ENCODE results near the gene PLA2G4D.
"Not testable (repeated sequence)": the region's sequence is repeated elsewhere in the genome, so short reads cannot be mapped to it uniquely, and the experiment has no call there.

The PLA2G4D gene

DNA sequence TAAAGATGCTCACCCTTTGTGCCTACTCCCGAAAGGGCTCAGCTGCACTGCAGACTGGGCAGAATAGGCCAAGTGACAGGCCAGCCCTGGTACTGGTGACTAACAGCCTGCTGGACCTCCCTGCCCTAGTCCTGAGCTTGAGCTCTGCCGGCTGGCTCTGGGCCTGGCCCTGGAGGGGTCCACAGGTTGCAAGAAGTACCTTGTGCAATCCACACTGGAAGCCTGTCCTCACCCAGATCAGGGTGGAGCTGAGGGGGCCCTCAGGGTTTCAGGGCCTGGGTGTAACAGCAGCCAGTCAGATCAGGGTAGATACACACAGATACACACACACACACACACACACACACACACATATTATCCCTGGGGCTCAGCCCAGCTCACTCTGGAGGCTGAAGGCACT lies 27.3 kb upstream of the PLA2G4D start:
- peak; percentile 57 for DNase-seq

DNA sequence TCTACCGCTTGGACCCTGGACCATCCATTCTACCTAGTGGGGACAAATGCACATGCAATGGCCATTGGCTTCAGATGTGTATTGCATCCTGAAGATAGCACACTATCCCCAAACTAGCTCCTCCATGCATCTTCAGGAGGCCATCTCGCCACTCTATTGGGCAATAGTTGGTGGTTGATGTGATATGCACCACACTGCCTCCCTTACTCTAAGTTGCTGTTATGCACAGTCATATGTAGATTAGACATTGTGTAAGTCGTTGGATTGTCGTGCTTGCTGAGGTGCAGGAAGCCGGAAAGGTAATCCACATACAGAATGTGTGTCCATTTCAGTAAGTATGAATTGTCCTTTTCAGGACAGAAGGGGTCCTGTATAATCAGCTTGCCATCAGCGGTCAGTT lies 26.7 kb upstream of the PLA2G4D start:
- DNase-seq = peak; percentile 77

DNA sequence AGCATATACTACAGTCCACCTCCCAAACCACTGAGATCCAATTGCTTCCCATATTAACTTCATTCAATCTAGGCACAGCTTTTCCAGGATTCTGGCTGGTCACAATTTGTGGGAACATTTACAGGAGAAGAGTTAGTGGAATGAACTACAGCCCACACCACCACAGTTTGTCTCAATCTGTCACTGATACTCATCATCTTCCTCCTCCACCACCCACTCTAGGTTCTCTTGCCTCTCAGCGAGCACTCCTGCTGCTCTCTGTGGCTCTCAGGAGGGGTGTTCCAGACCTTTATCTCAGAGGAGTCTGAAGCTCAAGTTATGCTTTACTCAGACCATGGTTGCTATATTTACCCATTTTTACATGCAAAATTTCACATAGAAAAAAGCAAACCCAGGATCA lies 25.9 kb upstream of the PLA2G4D start:
- DNase-seq = peak; percentile 35

DNA sequence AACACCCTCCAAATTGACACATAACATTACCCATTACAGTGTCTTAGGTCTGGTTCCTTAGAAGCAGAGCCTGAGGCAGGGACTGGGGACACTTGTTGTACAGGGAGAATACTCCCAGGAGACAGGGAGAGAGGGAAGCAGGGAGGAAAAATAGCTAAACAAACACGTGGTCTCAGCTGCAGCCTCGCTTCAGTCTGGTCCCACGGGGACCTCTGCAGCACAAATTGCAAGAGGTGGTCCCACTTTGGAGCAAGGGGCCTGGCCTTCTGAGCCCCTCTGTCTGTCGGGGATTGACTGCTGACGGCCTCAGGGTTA lies 25.0 kb upstream of the PLA2G4D start:
- DNase-seq = no peak

- DNase-seq = peak; percentile 72
These were observed 24.5 kb upstream of the PLA2G4D start for GRCh38 chr15:42118650-42119445.

GRCh38 chr15:42111924-42112323 lies 17.6 kb upstream of the PLA2G4D start:
- DNase-seq = peak; percentile 71

DNA sequence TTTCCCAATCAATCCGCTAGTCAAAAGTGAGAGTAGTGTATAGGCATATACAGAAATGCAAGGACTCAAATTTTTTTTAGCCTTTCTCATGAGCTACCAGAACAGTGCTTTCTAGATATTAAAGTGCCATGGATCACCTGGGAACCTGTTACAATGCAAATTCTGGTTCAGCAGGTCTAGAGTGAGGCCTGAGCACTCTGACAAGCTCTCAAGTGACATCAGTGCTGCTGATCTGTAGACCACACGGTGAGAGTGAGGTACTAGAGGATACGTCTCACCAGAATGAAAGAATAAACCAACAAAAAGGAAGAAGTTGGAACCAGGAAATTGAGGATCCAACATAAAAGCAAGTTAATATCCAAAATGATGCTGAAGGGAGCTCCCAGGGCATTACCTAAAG lies 16.0 kb upstream of the PLA2G4D start:
- DNase-seq = no peak

DNA sequence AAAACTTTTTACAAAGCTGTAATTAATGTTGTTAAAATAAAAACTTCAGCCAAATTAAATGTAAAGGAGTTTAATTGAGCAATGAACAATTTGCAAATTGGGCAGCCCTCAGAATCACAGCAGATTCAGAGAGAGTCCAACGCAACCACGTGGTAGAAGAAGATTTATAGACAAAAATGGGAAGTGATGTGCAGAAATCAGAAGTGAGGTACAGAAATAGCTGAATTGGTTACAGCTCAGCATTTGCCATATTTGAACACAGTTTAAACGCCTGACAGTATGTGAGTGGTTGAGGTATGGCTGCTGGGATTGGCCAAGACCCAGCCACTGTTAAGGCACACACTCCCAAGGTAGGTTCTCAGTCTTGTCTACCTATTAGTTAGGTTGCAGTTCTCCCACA lies 14.4 kb upstream of the PLA2G4D start:
- peak; percentile 36 for DNase-seq

DNA sequence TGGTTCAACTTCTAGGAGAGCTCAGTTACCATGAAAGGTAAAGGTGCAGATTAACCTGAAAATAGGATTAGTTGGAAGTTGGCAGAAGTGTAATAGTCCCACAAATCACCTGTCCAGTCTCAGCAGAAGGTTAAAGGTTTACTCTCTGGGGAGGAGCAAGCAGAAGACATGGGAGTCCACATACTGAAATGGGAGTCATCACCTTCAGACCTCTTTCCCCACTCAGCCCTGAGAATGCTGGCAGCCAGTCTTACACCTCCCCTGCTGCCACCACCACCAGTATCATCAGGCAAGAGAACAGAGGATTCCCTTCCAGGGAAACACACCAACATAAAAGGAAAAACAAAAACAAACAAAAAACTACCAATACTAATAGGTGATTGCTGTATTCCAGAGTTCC lies 13.8 kb upstream of the PLA2G4D start:
- DNase-seq = no peak

GRCh38 chr15:42107473-42107872 lies 13.1 kb upstream of the PLA2G4D start:
- DNase-seq = no peak

GRCh38 chr15:42106288-42106687 lies 11.9 kb upstream of the PLA2G4D start:
- no peak for DNase-seq

GRCh38 chr15:42104095-42104891 lies 9.9 kb upstream of the PLA2G4D start:
- no peak for DNase-seq

DNA sequence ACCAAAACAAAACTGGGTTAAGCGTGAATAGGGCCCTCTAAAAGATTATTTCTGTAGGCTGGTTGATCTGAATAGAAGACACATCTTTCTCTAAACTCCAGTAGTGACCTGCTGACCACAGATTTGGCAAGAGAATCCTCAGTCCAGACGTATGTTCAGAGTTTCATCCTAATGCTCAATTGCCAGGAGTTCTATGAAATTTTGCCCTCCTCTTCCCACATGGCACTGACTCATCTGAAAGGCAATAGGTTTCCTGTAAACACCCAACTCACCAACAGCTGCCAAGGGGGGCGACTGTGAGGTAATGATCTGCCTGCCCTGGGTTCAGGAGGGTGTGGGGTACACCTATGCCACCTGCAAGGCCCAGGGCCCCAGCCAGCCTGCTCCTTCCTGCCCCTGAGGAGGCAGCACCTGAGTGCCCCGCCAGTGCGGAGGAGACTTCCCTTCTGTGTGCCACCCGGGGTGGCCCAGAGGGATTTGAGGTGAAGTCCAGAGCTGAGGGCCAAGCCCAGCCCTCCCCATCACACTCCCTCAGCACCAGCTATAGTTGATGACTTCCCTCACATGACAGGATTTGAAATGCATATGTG lies 8.4 kb upstream of the PLA2G4D start:
- DNase-seq = no peak

- no peak for DNase-seq
These were observed 7.5 kb upstream of the PLA2G4D start for GRCh38 chr15:42101861-42102260.

- DNase-seq = no peak
These were observed 5.8 kb upstream of the PLA2G4D start for GRCh38 chr15:42100021-42100800.

GRCh38 chr15:42097018-42097417 lies 2.7 kb upstream of the PLA2G4D start:
- no peak for DNase-seq

GRCh38 chr15:42093966-42094365 lies 396 bp downstream of the PLA2G4D start:
- DNase-seq = no peak

- DNase-seq = no peak
These were observed 1.7 kb downstream of the PLA2G4D start for GRCh38 chr15:42092398-42093318.

GRCh38 chr15:42091753-42092397 lies 2.5 kb downstream of the PLA2G4D start:
- DNase-seq = not testable (repeated sequence)

- DNase-seq = no peak
These were observed 3.6 kb downstream of the PLA2G4D start for GRCh38 chr15:42090781-42091180.

- DNase-seq = no peak
These were observed 4.0 kb downstream of the PLA2G4D start for GRCh38 chr15:42090370-42090769.

DNA sequence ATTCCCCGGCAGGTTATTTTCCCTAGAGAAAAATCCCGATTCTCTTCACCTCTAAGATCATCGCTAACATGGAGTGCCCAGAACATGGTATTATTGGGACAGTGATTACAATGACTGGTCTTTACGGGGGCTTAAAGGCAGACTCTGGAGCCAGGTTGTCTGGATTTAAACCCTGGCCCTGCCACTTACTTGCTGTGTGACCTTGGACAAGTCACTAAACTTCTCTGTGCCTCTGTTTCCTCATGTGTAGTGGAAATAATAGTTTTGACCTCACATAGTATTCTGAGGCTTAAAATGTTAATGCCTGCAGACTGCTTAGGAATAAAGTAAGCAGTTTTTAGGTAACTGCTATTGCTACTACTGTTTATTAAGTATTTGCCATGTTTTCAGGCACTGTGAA lies 4.4 kb downstream of the PLA2G4D start:
- DNase-seq = no peak

Measured in hematopoietic multipotent progenitor cell treated with erythropoietin and hydrocortisone succinate and interleukin-3 and kit ligand, for 6 days (in vitro differentiated cells).